PC-9 (cell line): ENCODE data around the gene YES1.

Experiments used
- CTCF ChIP-seq: fragments of 200-600 bp; sonication (generic); conservative IDR thresholded peaks from 2 replicates; pipeline ENCODE4 v1.6.1; 2017; ENCODE audit warnings: mixed run types, antibody characterized with exemption, mild to moderate bottlenecking, moderate library complexity
- EZH2 ChIP-seq: fragments of 200-600 bp; sonication (generic); IDR thresholded peaks from 2 replicates; pipeline ENCODE4 v1.8.0; 2017; ENCODE audit warnings: antibody characterized with exemption, low read depth

GRCh38 chr18:824179-824578 is 12.1 kb upstream of the YES1 start:
- TF ChIP-seq CTCF = no peak
- TF ChIP-seq EZH2 = no peak
